CD4-positive, alpha-beta T cell treated with Interferon gamma for 1 hour (primary cell): ENCODE results near the gene MGME1.
A peak's percentile ranks its signal among the peaks of the same experiment; 100 is the strongest.
"Not testable (repeated sequence)": the region's sequence is repeated elsewhere in the genome, so short reads cannot be mapped to it uniquely, and the experiment has no call there.

Source experiments
- DNase-seq: peaks from one replicate; pipeline ENCODE4 v3.0.0-alpha.2; 2020

The MGME1 gene

DNA sequence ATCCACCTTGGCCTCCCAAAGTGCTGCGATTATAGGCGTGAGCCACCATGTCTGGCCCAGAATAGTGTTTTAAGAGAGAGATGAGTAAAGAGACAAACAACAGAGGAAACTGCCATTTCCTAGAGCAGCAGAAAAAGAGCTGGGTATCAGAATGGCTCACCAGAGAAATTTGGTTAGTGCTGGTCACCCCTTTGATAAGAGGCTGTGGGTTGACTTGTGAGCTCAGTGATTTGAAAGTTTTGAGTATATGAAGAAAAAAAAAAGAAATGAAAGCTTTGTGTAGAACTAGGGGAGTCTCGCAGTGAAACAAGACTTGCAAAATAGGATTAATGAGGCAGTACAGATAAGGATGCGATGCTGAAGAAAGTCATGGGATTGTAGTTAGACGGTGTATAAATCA, 29.6 kb downstream of the MGME1 start:
- DNase-seq: no peak

DNA sequence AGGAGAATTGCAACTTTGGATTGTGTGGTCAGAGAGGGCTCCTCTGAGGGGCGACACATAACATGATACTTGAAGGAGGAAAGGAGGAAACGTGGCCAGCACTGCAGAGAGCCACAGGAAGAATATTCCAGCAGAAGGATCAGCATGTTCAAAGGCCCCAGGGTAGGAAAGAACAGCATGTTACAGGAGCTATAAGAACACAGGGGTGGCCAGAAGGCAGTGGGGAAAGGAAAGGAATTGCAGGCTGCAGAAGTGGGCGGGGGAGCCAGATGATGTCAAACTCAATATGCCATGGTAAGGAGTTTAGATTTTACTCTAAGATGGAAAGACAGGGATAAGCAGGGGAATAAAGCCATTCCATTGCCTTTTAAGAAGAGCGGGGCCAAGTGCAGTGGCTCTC, 30.7 kb downstream of the MGME1 start:
- DNase-seq: no peak

DNA sequence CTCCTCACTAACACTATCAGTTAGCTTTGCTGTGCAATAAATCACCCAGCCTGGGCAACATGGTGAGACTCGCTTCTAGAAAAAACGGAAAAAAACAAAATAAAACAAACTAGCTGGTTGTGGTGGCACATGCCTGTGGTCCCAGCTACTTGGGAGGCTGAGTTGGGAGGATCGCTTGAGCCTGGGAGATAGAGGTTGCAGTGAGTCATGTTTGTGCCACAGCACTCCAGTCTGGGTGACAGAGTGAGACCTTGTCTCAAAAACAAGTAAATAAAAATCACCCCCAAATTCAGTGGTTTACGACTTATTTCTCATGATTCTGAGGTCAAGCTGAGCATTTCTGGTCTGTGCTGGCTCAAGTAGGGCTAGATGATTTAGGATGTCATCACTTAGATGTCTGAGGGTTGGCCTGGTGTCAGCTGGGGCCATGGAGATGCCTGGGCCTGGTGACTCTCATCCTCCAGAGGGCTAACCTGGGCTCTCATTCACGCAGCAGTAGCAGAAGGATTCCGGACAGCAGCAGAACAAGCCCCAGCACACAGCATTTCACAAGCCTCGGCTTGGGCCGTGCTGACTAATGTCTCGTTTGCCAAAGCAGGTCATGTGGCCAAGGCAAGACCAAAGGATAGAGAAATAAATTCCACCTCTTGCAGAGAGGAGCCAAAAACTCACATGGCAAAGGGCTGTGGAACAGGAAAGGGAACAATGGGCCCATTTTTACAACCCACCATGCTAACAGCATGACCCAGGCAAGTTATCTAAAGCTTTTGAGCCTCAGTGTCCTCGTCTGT, 32.5 kb downstream of the MGME1 start:
- DNase-seq: no peak

DNA sequence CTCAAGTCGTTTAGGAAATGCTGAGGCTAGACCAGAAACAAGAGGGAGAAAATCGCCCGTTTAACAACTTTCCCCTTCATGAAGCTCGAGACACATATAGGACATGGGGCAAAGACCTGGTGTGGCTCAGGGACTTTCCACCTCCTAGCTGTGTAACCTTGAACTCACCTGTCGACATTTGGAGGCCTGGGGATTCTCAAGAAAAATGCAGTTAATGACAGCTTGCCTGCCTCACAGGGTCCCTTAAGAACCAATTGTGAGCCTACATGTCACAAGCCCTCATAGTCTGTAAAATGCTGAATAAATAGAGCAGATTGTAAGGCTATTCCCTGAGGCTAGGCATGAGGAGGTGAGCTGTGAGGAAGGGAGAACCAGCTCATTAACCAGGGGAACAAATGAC, 35.1 kb downstream of the MGME1 start:
- DNase-seq: no peak

DNA sequence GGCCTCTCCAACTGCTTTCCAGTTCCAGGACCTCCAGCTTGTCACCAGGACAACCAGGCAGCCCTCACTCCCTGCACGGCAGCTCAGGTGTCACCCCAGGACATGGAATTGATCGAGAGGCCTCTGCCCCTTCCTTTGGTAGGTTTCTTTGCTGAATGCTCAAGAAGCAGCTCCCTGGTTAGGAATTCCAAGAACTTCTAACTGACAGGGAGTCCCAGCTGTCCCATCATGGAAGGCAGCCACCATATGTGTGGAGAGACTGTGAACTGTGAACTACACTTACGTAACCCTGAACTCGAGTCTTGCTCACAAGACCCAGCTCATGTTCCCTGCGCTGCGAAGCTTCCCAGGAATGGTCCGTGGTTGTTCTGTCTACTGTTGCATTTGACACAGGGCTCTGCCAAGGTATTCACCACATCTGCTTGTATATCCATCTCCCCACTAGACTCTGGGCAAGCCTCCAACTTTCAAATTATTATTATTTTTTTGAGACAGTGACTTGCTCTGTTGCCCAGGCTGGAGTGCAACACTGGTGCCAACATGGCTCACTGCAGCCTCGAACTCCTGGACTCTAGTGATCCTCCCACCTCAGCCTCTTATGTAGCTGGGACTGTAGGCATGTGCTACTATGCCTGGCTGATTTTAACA, 35.7 kb downstream of the MGME1 start:
- DNase-seq: no peak

DNA sequence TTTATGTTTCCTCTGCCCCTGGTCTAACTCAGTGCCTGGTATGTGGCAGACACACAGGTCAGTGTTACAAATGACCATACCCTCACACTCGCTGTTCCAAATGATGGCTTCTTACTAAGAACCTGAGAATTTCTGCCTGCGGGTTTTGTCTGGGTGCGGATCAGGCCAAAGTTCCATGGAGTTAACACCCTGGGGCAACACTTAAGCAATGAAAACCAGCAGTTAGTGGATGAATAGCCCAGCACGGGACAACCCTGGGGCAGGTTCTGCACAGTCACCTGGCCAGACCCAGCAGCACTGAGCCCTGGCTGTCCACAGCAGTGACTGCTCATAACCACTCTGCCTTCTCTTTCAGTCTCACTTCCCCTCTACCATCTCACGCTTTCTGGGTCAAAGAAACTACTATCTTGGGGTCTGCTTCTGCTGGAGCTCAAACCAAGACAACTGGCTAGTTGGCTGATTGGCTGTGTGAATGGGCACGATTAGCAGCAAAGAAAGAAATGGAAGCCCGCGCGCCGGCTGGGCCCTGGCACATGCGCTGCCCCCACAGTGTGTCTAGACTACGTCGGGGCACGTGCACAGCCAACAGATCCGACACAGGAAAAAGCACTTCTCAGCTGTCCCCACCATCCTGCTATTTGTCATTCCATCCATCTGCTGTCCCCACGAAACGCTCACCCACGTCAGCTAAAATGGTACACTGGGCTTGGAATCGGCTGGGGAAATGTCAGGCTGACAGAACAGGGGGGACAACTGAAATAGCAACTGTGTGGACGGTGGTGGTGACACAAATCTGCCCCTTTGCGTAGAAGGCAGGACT, 36.6 kb downstream of the MGME1 start:
- DNase-seq: peak; percentile 5

DNA sequence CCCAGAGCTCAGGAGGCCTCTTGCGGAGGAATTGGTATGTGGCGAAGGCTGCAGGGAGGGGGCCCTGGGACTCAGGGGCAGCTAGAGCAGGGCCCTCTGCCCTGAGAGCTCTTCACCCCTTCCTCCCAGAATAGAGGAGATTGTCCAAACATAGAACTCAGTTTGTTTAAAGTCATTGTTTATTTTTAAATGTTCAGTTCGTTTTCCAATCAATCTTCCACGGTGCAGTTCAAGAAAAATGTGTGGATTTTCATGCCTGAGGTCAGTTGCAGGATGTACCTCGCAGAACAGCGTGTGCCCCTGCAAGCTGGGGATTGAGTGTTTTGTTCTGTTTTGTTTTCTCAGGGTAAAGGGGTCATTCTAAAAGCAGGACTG, 37.2 kb downstream of the MGME1 start:
- no peak for DNase-seq

DNA sequence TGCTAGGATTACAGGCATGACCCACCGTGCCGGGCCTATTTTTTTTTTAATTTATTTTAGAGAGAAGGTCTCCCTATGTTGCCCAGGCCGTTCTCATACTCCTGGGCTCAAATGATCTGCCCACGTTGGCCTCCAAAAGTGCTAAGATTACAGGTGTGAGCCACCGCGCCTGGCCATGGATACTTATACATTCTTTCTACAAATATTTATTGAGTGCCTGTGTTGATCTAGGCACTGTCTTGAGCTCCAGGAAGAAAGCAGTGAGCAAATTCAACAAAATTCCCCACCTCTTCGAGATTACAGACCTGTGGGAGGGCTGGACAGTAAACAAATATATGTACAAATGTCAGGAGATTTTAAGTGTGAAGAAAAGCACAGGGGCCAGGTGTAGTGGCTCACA, 37.9 kb downstream of the MGME1 start:
- DNase-seq: no peak

DNA sequence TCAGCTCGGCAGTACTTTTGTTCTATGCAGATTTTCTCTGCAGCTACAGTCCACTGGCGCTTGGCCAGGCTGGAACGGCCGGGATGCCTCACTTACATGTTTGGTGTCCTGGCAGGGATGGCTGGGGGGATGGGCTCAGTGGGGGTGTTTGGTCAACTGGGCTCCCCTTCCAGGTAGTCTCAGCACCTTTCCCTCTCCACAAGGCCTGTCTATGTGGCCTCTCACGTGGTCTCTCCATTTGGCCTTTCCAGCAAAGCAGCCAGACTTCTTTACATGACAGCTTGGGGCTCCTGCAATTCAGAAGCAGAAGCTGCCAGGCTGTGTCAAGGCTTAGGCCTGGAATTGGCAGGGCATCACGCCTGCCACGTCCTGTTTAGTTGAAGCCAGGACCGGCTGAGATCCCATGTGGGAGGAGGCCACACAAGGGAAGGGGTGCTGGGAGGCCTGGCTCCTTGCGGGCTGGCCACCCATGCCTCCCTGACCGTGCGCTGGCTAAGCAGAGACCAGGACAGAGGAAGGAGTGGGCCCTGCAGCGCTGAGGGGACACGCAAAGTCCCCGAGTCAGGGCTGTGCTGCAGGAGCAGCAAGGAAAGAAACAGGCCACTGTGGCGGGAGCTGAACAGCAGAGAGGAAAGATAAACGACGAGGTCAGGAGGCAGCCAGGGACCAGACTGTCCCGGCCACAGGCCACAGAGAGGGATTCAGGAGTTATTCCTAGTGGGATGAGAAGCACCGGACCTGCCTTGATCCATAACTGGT, 38.9 kb downstream of the MGME1 start:
- no peak for DNase-seq

DNA sequence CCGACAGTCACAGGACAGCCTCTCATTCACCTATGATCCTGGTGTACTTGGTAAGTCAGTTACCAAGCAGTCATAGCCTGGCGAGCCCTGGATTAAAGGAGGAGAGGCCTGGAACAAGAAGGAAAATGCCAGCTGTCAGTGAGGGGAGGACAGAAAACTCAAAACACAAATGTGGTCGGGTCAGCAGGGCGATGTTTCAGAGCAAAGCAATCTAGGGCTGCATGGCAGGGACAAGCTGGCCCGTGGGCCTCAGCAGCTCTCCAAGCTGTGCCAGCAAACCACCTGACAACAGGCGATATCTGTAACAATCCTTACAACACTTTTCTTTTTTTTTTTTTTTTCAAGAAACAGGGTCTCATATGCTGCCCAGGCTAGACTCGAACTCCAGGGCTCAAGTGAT, 40.3 kb downstream of the MGME1 start:
- no peak for DNase-seq

DNA sequence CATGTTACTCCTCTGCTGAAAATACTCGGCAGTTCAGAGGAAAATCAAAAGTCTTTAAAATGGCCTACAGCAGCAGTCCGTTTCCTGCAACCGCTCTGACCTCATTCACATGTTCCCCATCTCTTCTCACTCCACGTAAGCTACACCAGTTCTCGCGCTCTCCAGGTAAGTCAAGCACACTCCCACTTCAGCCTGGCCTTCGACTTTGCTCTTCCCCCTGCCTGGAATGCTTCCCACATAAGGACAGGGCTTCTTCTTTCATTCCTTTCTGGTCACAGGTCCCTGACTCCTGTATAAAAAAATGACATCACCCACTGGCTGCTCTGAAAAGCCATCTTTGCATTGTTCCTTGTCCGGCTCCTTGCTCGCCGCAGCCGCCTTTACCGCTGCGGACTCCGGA, 42.7 kb downstream of the MGME1 start:
- DNase-seq: no peak

DNA sequence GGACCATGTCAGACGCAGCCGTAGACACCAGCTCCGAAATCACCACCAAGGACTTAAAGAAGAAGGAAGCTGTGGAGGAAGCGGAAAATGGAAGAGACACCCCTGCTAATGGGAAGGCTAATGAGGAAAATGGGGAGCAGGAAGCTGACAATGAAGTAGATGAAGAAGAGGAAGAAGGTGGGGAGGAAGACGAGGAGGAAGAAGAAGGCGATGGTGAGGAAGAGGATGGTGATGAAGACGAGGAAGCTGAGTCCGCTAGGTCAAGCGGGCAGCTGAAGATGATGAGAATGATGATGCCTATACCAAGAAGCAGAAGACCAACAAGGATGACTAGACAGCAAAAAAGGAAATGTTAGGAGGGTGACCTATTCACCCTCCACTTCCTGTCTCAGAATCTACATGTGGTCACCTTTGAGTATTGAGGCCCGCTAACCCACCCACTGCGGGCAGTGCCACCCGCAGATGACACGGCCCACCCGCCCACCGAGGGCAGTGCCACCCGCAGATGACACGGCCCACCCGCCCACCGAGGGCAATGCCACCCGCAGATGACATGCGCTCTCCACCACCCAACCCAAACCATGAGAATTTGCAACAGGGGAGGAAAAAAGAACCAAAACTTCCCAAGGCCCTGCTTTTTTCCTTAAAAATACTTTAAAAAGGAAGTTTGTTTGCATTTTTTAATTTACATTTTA, 43.3 kb downstream of the MGME1 start:
- DNase-seq: no peak

DNA sequence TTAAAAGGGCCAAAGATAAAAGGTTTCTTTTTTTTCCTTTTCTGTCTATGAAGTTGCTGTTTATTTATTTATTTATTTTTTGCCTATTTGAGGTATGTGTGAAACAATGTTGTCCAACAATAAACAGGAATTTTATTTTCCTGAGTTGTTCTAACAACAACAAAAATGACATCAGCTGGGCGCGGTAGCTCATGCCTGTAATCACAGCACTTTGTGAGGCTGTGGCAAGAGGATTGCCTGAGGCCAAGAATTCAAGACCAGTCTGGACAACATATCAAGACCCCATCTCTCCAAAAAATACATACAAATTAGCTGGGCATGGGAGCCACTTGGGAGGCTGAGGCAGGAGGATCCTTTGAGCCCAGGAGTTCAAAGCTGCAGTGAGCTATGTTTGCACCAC, 44.1 kb downstream of the MGME1 start:
- no peak for DNase-seq

DNA sequence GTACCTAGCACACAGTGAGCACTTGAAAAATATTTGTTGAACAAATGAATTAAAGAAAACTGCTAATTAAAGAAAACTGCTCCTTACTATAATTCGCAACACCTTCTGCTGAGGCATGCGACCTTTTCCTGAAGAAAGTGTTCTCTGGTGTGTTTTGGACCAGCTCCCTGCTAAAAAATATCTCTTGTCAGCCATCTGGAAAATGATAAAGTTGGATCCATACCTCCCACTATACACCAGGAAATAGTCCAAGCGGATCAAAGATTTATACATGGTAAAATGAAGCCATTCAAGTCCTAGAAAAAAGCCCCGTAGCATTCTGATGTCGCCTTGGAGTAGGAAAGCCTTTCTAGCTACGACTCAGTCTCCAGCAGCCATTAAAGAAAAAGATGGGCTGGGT, 45.6 kb downstream of the MGME1 start:
- no peak for DNase-seq

DNA sequence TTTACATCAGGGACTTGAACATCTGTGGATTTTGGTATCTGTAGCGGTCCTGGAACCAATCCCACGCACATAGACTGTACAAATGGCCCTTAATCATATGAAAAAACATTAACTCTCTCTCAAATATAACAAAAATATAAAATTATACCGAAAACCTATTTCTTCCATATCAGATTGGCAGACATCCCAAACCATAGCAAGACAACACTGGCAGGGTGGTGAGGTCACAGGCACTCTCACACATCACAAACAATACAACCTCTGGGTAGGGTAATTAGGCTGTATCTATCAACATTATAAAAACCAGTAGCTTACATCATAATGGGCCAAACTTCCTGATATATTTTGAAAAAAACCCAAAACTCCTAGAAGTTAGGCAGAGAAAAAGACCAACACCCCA, 48.0 kb downstream of the MGME1 start:
- no peak for DNase-seq

DNA sequence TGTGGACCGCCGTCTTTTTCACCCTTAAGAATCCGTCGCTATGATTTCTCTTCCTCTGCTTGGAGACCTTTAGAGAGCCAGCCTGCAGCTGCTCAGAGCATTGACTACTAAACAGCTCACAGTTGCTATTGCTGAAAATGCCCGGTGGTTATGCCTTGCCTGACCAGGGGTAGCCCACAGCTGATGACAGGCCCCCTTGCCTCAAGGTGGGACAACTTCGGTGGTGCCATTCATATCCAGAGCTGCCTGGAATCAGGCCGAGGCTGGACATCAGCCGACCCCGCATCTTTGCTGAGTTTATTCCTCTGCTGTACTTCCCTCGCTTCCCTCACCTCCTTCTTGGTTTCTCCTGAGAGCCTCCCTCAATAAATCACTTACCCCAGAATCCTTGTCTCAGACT, 49.3 kb downstream of the MGME1 start:
- no peak for DNase-seq

DNA sequence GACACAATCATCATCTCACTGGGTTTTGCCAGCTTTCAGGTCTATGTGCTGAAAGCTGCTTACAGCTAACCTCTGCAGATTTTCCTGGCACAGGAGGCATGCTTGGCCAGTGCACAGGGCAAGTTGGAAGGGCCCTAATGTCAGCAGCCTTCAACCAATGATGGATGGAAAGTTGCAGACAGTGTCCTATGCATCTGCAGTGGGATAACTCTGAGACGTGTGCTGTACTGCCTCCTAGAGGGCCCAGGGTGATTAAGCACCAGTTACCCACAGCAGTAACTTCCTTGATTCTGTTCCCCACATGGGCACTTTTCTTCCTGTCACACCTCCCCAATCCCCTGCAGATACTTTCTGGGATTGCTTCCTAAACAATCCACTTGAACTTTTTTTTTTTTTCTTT, 50.2 kb downstream of the MGME1 start:
- DNase-seq: peak; percentile 7

DNA sequence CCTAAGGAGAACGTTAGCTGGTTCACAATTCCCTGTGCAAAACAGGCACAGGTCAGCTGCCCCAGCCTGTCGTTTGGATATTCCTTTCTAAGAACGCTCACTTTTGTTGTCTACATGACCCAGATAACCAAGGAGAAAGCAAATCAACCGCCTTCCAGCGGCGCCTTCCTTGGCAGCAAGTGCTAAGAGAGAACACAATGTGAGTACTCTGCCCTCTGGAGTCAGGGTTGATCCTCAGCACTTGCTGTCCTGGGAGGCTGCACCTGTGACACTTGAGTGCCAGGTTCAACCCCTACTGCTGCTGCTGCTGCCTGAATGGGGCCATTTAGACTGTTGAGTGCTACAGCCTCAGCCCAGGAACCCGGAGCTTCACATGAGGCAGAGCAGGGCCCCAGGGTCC, 52.1 kb downstream of the MGME1 start:
- no peak for DNase-seq

DNA sequence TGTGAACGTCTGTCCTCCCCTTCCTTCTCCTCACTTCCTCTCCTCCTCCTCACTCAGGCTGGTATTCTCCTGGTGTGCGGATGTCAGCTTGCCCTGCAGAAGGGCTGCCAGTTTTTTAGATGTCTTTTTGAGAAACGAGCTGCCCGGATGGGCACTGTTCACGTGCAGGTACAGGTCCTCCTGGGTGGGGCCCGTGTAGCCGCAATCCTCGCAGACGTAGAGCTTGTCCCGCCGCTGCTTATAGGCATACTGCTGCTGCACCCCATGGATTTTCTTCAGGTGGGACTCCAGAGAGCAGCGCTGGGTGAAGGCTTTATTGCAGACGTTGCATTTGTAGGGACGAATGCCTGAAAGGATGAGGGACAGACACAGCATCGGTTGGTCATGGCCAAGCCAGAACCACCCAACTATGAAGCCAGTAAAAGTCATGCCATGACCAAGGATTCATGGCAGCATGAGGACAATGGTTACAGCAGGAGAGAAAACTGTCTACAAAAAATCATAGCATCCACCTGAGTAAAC, 55.8 kb downstream of the MGME1 start:
- DNase-seq: no peak

DNA sequence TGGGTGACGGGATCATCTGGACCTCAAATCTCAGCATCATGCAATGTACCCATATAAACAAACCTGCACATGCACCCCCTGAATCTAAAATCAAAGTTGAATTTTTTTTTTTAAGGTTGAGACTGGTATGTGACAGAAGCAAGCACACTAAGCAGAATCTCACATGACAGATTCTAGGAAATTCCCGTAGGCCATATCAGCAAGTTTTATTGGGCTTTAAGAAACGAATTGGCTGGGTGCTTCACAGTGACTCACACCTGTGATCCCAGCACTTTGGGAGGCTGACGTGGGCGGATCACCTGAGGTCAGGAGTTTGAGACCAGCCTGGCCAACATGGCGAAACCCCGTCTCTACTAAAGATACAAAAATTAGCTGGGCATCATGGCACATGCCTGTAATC, 58.2 kb downstream of the MGME1 start:
- not testable (repeated sequence) for DNase-seq

DNA sequence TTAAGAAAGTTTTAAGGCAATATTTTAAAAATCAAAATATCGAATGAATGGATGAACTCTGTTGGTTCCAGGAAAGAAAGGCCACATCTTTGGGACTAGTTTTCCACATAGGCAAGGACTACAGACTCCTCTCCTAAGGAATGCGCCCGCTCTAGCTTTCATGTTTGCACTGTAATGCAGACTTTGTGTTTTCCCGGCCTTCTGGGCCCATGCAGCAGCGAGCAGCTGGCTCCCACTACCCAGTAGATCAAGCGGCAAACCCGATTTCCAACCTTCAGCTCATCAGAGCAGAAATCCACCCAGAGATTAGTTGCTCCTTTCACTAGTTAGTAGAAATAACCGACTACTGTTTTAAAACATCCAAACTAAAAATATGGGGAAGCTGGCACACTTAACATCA, 61.2 kb downstream of the MGME1 start:
- no peak for DNase-seq

DNA sequence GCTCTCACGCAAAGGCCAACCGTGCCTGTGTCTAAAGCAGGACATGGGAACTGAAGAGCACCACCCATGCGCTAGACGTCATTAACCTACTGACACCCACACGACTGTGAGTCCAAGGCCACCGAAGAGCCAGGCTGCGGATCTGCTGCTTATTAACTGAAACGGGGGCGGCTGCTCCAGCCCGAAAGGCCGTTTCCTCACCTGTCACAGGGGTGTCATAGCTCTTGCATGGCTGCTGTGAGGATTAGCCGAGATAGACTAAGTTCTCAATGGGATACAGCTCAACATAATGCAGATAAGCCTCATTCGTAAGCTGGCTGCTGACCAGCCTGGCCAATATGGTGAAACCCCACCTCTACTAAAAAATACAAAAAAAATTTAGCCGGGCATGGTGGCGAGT, 62.2 kb downstream of the MGME1 start:
- no peak for DNase-seq
